Measurements from ENCODE around the gene GRB10.

Gene GRB10

DNA sequence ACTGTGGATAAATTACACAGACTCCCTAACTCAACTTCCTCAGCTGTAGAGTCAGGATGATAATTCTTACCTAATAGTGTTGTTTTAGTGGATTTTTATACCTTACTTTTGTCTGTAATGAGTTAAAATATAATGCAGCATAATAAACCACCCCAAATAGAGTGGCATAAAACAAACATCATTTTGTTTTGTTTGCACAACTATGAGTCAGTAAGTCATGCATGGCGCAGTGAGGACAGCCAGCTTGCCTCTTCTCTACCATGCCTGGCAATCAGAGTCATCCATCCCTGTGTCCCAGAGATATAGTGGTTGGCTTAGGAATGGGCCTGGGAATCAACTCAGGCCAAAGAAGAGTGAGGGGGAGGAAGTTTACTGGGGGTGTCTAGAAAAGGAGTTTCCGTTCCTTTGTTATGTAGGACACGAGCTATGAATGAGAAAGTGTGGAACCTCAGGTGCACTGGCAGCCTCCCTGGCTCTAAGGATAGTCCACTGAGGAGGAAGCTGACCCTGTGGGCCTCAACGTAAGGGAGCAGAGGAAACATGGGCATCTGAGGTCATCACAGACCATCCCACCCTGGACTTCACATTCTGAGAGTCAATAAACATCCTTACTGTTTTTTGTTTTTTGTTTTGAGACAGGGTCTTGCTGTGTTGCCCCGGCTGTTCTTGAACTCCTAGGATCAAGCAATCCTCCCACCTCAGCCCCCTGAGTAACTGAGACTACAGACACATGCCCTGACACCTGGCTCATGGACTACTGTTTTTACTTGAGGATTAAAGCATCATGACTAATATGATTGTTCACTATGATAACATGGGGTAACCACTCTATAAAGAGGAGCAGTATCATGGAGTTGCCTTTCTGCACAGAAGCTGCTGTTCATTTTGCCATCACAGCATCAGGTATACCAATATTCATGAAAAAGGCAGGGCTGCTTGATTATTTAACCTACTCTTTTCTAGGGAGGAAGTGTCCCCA, 21.0 kb upstream of the GRB10 start:
- no peak for DNase-seq (ENCODE audit: low read depth)

DNA sequence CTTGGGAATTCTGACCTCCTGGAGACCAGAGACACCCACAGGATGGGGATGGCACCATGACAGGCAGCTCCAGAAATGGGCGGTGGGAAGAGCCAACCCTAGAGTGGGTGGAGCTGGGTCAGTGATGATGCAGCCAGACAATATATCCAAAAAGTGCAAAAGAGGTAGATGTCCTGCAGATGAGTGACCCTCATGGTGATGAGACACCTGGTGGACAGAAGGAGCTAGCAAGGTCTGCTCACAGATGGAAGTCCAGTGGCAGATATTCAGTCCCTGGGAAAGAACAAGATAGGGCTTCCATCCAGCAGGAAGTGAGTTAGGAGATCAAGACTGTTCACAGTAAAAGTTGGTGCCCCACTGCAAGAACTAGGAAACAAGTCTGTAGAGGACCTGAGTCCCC, 19.2 kb upstream of the GRB10 start:
- DNase-seq (ENCODE audit: low read depth) = no peak

- DNase-seq (ENCODE audit: low read depth) = no peak
These were observed 17.2 kb upstream of the GRB10 start for GRCh38 chr7:50799873-50800272.

DNA sequence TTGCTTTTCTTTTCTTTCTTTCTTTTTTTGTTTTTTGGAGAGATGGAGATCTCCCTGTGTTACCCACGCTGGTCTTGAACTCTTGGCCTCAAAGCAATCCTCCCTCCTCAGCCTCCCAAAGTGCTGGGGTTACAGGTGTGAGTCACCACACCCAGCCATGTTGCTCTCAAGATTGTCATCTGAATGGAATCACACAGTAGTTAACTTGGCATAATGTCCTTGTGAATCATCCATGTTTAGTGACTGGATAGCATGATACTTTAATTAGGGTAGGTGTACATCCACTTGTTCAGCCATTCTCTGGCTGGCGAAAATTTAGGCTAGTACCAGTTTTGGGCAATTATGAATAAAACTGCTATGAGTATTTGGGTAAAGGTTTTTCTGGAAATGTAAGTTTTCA, 15.4 kb upstream of the GRB10 start:
- no peak for DNase-seq (ENCODE audit: low read depth)

GRCh38 chr7:50795831-50796230, 13.1 kb upstream of the GRB10 start:
- no peak for DNase-seq (ENCODE audit: low read depth)

DNA sequence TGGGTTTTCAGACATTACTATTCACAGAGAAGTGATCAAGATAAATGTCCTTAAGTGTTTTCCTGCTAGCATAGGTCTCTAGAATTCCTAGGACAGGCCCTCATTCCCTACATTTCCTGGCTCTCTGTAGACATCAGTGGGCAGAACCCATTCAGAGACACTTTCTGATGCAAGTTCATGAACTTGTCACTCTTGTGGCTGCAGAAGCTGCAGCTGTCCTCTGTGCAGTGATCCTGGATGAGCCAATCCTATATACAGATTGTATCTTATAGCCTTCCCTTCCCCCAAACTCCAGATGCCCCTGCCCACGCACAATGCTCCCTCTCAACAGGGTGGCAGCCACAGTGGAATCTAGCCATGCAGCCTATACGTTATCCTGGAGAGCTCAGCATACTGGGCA, 12.6 kb upstream of the GRB10 start:
- no peak for DNase-seq (ENCODE audit: low read depth)

DNA sequence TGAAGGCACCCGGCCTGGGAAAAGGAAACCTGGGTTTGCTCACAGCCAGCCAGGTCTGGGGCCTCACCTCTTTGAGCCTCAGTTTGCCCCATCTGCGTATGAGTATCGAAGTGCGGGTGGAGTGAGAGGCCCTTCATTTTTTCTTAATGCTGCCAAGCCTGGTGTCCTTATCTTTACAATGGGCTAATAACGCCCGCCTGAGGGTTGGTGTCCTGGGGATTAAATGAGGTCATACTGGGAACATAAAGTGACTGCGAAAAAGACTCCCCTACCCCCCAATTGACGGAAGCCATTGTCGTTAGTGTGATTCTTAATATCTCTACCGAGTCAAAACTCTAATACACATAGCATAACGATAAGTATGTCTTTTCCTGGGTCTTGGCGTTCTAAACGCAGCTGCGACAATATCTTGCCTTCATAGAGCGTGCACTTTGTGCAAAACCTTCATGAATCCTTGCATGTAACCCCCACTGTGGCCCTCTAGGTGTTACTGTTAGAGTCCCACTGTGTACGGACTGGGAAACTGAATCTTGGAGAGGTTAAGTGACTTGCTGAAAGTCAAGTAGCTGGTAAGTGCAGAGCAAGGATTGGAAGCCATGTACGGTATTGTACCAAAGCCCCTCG, 11.4 kb upstream of the GRB10 start:
- no peak for DNase-seq (ENCODE audit: low read depth)

DNA sequence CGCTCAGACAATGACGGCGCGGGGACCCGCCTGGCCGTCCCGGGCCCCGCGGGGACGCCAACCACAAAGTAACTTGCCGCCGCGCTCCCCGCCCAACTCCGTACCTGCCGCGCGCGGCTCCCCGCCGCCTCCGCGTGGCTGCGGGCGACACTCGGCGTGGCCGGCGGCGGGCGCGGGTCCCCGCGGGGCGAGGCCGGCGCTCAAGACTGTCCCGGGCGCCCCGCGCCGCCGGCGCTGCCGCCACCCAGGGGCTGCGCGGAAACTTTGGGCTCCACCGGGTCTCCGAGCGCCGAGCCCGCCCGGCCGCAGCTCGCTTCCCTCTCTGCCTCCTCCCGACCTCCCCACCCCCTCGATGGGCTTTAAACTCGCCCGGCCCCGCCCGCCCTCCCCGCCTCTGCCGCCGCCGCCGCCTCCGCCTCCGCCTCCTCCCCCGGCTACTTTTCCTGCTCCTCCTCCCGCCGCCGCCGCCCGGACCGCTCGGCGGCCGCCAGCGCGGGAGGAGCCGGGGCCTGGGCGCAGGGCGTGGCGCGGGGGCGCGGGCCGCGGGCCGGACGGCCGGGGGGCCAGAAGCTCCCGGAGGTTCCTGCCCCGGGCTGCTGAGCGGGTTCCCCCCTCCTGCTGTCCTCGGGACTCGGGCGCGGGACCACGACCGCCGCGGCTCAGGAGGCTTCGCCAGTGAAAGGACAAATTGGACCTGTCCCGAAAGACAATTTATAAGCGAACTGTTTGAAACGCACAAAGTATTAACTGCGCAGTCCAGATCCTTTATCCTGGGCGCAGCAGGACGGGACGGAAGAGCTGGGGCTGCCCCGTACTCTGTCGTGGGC, 10.6 kb upstream of the GRB10 start:
- no peak for DNase-seq (ENCODE audit: low read depth)

DNA sequence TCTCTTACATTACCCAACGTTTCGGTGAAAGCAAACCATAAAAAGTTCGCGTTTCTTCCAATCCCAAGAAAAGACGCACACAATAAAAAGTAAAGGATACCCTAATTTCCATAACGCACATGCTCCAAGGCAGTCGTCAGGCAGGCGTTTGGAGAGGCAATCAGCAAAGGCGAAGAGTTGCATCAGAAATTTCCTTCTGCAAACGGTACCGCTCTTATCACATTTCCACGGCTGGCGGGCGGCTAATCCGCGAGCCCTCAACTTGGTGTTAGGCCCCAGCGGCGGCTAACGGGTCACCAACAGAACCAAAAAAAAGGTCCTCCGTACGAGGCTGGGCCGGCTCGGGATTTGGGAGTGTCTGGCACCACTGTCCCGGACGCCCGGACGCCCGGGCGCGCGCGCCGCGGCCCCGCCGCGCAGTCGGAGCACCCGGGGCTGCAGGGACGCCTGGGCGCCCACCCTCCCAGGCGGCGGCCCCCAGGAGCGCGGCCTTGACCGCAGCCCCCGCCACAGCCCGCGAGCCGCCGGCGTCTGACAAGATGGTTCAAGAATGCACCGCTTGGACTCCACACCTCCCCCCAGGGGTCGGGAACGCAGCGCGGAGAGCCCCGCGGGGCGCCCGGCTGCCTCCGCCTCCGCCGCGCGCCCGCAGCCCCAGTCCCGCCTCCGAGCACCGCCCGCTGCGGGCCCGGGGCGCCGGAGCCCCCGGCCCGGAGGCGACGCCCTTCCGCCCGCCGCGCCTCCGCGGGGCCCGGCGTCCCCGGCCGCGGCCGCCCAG, 9.8 kb upstream of the GRB10 start:
- no peak for DNase-seq (ENCODE audit: low read depth)

GRCh38 chr7:50791938-50792341, 9.2 kb upstream of the GRB10 start:
- no peak for DNase-seq (ENCODE audit: low read depth)

DNA sequence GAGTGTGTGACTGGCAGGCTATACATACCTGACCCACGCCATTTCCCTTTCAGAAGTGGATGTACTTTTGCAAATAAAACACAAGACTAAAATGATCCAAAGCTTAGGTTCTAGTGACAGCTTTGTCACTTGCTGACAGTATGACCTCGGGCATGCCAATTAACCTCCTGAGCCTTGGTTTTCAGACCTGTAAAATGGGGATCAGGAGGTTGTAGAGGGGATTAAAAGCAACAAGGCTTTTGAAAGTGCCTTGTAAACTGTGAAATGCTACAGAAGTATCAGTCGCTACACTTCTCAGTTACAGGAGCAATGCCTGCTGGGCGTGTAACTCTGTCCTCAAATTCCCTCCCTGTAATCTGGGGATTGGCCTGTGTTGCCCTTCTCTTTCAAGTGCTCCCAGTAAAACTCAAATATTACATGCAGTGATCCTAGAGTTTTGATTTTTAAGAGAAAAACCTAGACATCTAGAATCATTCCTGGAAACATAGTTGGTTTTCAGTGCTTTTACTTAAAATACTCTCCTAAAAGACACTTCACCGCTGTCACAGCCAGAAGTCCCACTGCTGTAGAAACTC, 8.8 kb upstream of the GRB10 start:
- no peak for DNase-seq (ENCODE audit: low read depth)

DNA sequence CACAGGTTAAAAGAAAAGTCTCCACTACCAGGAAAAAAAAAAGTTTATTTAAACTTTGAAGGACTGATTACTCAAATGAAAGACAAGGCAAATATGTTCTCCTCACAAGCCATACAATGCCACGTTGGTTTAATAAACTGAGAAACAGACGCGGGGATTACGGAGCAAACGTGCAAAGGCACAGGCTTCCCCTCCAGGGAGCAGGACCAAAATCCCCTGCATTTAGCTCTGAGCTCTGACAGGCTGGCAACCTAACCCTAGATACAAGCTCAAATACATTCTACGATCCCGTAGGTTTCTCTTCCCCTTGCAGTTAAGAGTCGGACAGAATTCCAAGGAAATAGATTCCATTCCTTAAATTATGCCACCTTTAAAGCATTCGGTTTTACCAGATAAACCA, 7.7 kb upstream of the GRB10 start:
- DNase-seq (ENCODE audit: low read depth) = no peak

DNA sequence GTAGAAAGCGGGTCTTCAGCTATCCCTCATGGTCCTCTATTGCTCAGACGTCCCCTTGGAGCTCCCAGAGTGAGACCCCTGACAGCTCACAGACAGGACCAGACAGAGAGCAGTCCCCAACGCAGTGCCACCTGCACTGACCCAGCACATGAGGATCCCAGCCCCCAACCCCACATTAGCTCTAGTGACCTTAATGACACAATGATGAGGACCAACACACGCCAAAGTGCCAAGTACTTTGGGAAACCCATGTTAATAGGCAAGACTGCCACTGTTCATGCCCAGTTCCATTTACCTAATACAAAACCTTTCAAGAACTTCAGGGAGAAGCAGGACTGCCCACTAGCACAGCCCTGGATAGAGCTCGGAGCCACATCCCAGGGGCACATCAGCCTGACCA, 5.7 kb upstream of the GRB10 start:
- no peak for DNase-seq (ENCODE audit: low read depth)

DNA sequence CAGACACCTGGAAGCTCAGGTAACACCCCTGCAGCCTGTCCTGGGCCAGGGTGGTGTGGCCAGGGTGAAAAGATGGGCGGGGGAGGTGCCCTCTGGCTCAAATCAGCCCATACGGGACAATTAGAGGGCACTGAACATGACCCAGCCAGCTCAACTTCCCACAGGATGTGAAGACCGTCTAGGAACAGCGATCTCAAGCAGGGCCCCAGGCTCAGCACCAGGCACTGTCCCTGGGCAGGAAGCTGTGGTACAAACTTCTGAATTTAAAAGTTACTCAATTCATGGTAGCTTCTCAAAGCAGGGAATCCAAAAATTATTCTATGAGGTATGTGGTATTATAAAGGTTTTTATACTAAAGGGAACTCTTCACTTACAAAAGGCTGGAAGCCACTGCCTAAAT, 5.1 kb upstream of the GRB10 start:
- no peak for DNase-seq (ENCODE audit: low read depth)

DNA sequence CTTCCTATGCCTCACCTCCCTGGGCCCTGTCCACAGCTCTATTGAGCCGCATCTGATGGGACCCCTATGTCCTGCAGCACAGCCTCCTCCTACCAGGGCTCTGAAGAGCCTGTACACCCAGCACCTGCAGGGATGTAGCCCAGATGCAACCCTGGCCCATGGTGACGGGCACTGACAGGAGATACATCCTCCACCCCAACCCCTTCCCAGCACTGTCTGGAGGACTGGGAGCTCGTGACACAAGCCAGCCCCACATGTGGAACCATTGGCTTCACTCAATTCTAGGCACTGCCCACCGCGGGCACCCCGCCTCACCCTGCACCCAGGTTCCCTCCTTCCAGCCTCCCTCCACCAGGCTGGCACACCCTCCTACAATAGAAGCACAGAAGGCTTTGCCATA, 2.6 kb upstream of the GRB10 start:
- no peak for DNase-seq (ENCODE audit: low read depth)

- no peak for DNase-seq (ENCODE audit: low read depth)
These were observed 1.3 kb upstream of the GRB10 start for GRCh38 chr7:50783801-50784507.

- no peak for DNase-seq (ENCODE audit: low read depth)
These were observed 607 bp upstream of the GRB10 start for GRCh38 chr7:50783303-50783702.

- no peak for DNase-seq (ENCODE audit: low read depth)
These were observed 1.1 kb downstream of the GRB10 start for GRCh38 chr7:50781381-50782293.

GRCh38 chr7:50780436-50780835, 2.3 kb downstream of the GRB10 start:
- DNase-seq (ENCODE audit: low read depth) = no peak

GRCh38 chr7:50779427-50779826, 3.3 kb downstream of the GRB10 start:
- no peak for DNase-seq (ENCODE audit: low read depth)

Measured in activated T-cell treated with anti-CD3 and anti-CD28 coated beads for 24 hours (primary cell).